Mononuclear cell (primary cell): ENCODE results near the gene CCDC24. TPM values are rescaled to one million over a fixed set of nuclear protein-coding genes. Genes with fewer than 3 reads are reported as not detected.

Experiments
- H3K27me3 ChIP-seq: 2 replicates; pipeline ENCODE4 v1.6.0; 2011; ENCODE audit warnings: low read length, control low read depth; ENCODE audit not compliant: insufficient read depth
- H3K4me1 ChIP-seq: 2 replicates; pipeline ENCODE4 v1.5.1; 2011; ENCODE audit warnings: mild to moderate bottlenecking, low read length, control low read depth; ENCODE audit not compliant: insufficient read depth
- H3K4me3 ChIP-seq: 2 replicates; pipeline ENCODE4 v1.5.1; 2011; ENCODE audit warnings: mild to moderate bottlenecking, low read length, moderate library complexity
- H3K9me3 ChIP-seq: 2 replicates; pipeline ENCODE4 v1.5.1; 2011; ENCODE audit warnings: low read depth, mild to moderate bottlenecking, control low read depth, low read length
- total RNA-seq: library from RNA; depleted of rRNA; stranded (reverse); fragments of >200 nt; gene quantifications from one replicate; pipeline ENCODE4 v1.2.3, GENCODE V29; 2012

CCDC24 gene
- total RNA-seq, 1 donor = 0.42 TPM

GRCh38 chr1:43973981-43974442 lies 17.4 kb upstream of the CCDC24 start:
- no peaks in the 10 kb centered on the region for H3K27me3 ChIP-seq
- H3K4me3 ChIP-seq = peak overlapping the region; percentile 71
- no peaks in the 10 kb centered on the region for H3K9me3 ChIP-seq
- H3K4me1 ChIP-seq = peaks cover 66% of the 10 kb centered on the region

- Histone ChIP-seq H3K27me3 (no peaks in the 10 kb centered on the region), H3K4me3 (peak within 1 kb of the TSS; percentile 71), H3K4me1 (peaks cover 61% of the 10 kb centered on the region)
Observed at GRCh38 chr1:43974443-43975248, 16.8 kb upstream of the CCDC24 start, which contains the start of gene ATP6V0B. Gene ATP6V0B (plus strand): TSS chr1:43974960. CDS start chr1:43975041, 81 bp downstream.

GRCh38 chr1:43975249-43975961 lies 16.0 kb upstream of the CCDC24 start:
- Histone ChIP-seq H3K4me3 (peak overlapping the region; percentile 71), H3K4me1 (peaks cover 61% of the 10 kb centered on the region), H3K27me3 (no peaks in the 10 kb centered on the region), H3K9me3 (no peaks in the 10 kb centered on the region)

More at GRCh38 chr1:43974443-43975248, 16.8 kb upstream of the CCDC24 start, which contains the start of gene ATP6V0B:
- no peaks in the 10 kb centered on the region for H3K9me3 ChIP-seq

- H3K9me3 ChIP-seq = no peaks in the 10 kb centered on the region
- peak overlapping the region; percentile 71 for H3K4me3 ChIP-seq
- H3K27me3 ChIP-seq = no peaks in the 10 kb centered on the region
- H3K4me1 ChIP-seq = peaks cover 54% of the 10 kb centered on the region
Observed at GRCh38 chr1:43976045-43976444, 15.4 kb upstream of the CCDC24 start.

- Histone ChIP-seq H3K9me3 (no peaks in the 10 kb centered on the region), H3K27me3 (no peaks in the 10 kb centered on the region), H3K4me1 (peaks cover 50% of the 10 kb centered on the region), H3K4me3 (no peak overlapping the region)
Observed at GRCh38 chr1:43976890-43977289, 14.5 kb upstream of the CCDC24 start.

GRCh38 chr1:43977376-43978263 lies 13.8 kb upstream of the CCDC24 start:
- H3K27me3 ChIP-seq = no peaks in the 10 kb centered on the region
- no peak overlapping the region for H3K4me3 ChIP-seq
- no peaks in the 10 kb centered on the region for H3K9me3 ChIP-seq
- H3K4me1 ChIP-seq = peaks cover 55% of the 10 kb centered on the region

GRCh38 chr1:43978264-43978550 lies 13.2 kb upstream of the CCDC24 start:
- no peaks in the 10 kb centered on the region for H3K9me3 ChIP-seq

GRCh38 chr1:43978551-43979260 lies 12.7 kb upstream of the CCDC24 start, which contains the start of gene B4GALT2:
Gene B4GALT2 (plus strand): TSS chr1:43979210. CDS start chr1:43981161, 1,951 bp downstream.
- Histone ChIP-seq H3K4me1 (peaks cover 60% of the 10 kb centered on the region), H3K4me3 (peak within 1 kb of the TSS; percentile 18), H3K27me3 (no peaks in the 10 kb centered on the region), H3K9me3 (no peaks in the 10 kb centered on the region)

More at GRCh38 chr1:43978264-43978550, 13.2 kb upstream of the CCDC24 start:
- H3K4me1 ChIP-seq = peaks cover 60% of the 10 kb centered on the region
- no peaks in the 10 kb centered on the region for H3K27me3 ChIP-seq
- no peak overlapping the region for H3K4me3 ChIP-seq

- Histone ChIP-seq H3K4me3 (no peak overlapping the region), H3K4me1 (peaks cover 56% of the 10 kb centered on the region), H3K27me3 (no peaks in the 10 kb centered on the region), H3K9me3 (no peaks in the 10 kb centered on the region)
Observed at GRCh38 chr1:43979261-43979527, 12.2 kb upstream of the CCDC24 start.

GRCh38 chr1:43979528-43980254 lies 11.7 kb upstream of the CCDC24 start:
- Histone ChIP-seq H3K4me3 (no peak overlapping the region), H3K4me1 (peaks cover 53% of the 10 kb centered on the region), H3K27me3 (no peaks in the 10 kb centered on the region), H3K9me3 (no peaks in the 10 kb centered on the region)

GRCh38 chr1:43980255-43981134 lies 10.9 kb upstream of the CCDC24 start:
- peaks cover 50% of the 10 kb centered on the region for H3K4me1 ChIP-seq
- no peaks in the 10 kb centered on the region for H3K27me3 ChIP-seq

GRCh38 chr1:43981135-43981491 lies 10.3 kb upstream of the CCDC24 start:
- peaks cover 43% of the 10 kb centered on the region for H3K4me1 ChIP-seq
- H3K27me3 ChIP-seq = no peaks in the 10 kb centered on the region
- H3K9me3 ChIP-seq = no peaks in the 10 kb centered on the region
- H3K4me3 ChIP-seq = no peak overlapping the region

More at GRCh38 chr1:43980255-43981134, 10.9 kb upstream of the CCDC24 start:
- H3K9me3 ChIP-seq = no peaks in the 10 kb centered on the region
- no peak overlapping the region for H3K4me3 ChIP-seq

- peaks cover 38% of the 10 kb centered on the region for H3K4me1 ChIP-seq
Observed at GRCh38 chr1:43981636-43982035, 9.8 kb upstream of the CCDC24 start.

More at GRCh38 chr1:43981636-43982035, 9.8 kb upstream of the CCDC24 start:
- Histone ChIP-seq H3K9me3 (no peaks in the 10 kb centered on the region), H3K27me3 (no peaks in the 10 kb centered on the region), H3K4me3 (no peak overlapping the region)
